Upper lobe of left lung (tissue), 4 donors: ENCODE results near the gene DSCAM.

ENCODE experiments used
- CTCF ChIP-seq, 6 experiments: fragments of 450-650 bp in 4 of 6; fragments of 200-600 bp in 2 of 6; sonication (generic) in 2 of 6; IDR thresholded peaks; one replicate each; pipeline ENCODE4 v1.5.1; 2016 to 2019; ENCODE audit warnings: antibody characterized with exemption in 6 of 6
- POLR2A ChIP-seq, 4 donors: fragments of 450-650 bp; IDR thresholded peaks; one replicate each; pipeline ENCODE4 v1.5.1; 2016 to 2017; ENCODE audit warnings: antibody characterized with exemption in 4 of 4, mild to moderate bottlenecking in 2 of 4
- POLR2AphosphoS5 ChIP-seq, 2 donors: sonication (generic); formaldehyde crosslinking; IDR thresholded peaks; one replicate each; pipeline ENCODE4 v1.5.1; 2017; ENCODE audit warnings: antibody characterized with exemption in 2 of 2

- TF ChIP-seq CTCF (IDR thresholded peaks at IDR 0.05) (no peak), POLR2A (IDR thresholded peaks at IDR 0.05) (no peak), POLR2AphosphoS5 (IDR thresholded peaks at IDR 0.05) (no peak)
Measured at GRCh38 chr21:40284409-40284808, 562.5 kb downstream of the DSCAM start.
